ENCODE data around the gene USP21. TPM values are rescaled to one million over a fixed set of nuclear protein-coding genes. Genes with fewer than 3 reads are reported as not detected.

Gene USP21
- total and polyA plus RNA-seq, 9 of the 15 experiments (the other 6 are each of a cell fraction or from before 2014, with no cell fraction given): 4.9 to 52.4 (median 21.6) TPM

GRCh38 chr1:161159087-161159912 lies at the start of gene USP21 (continued):
- TF ChIP-seq HOMEZ (CRISPR knock-in tag; IDR thresholded peaks at IDR 0.05) (no peak), NFE2 (IDR thresholded peaks at IDR 0.05; ENCODE audit: low read depth) (no peak), DMBX1 (CRISPR knock-in tag; IDR thresholded peaks at IDR 0.05; ENCODE audit: borderline replicate concordance) (no peak), ZNF668 (CRISPR knock-in tag; IDR thresholded peaks at IDR 0.05) (no peak), PML (IDR thresholded peaks at IDR 0.05; ENCODE audit: low read length) (peak; percentile 49; the same call in 1 of the 2 replicates), NEUROD1 (IDR thresholded peaks at IDR 0.05; ENCODE audit: borderline replicate concordance, low read depth, low read length, partially characterized antibody) (no peak), CXXC5 (CRISPR knock-in tag; IDR thresholded peaks at IDR 0.05) (peak; percentile 65; the same call in 1 of the 2 replicates), SRSF1 (IDR thresholded peaks at IDR 0.05; ENCODE audit: low read depth, low read length) (no peak), CREM (IDR thresholded peaks at IDR 0.05; ENCODE audit: low read depth) (peak; percentile 35; the same call in 1 of the 2 replicates), RFX5 (IDR thresholded peaks at IDR 0.05; ENCODE audit: low read depth, low read length) (no peak), ZNF146 (CRISPR knock-in tag; IDR thresholded peaks at IDR 0.05; ENCODE audit: unreplicated experiment) (no peak), ELF4 (CRISPR knock-in tag; IDR thresholded peaks at IDR 0.05) (no peak), ZNF780A (CRISPR knock-in tag; IDR thresholded peaks at IDR 0.05) (no peak), ZBTB43 (CRISPR knock-in tag; IDR thresholded peaks at IDR 0.05) (peak; percentile 83; the same call in 1 of the 2 replicates), SMARCB1 (IDR thresholded peaks at IDR 0.05; ENCODE audit: insufficient read length, low read depth) (no peak), XRCC4 (IDR thresholded peaks at IDR 0.05; ENCODE audit: extremely low read depth, insufficient read depth, insufficient read length) (no peak), SIN3A (IDR thresholded peaks at IDR 0.05; ENCODE audit: borderline replicate concordance in 2 of 2, control insufficient read depth in 1 of 2, low read depth in 2 of 2, low read length in 2 of 2) (peak in 1 of 2 experiments; percentile 51; a peak in 2 of 4 replicates), LARP7 (IDR thresholded peaks at IDR 0.05) (0 out of 2 replicates have a peak, but pooled peaks have one; percentile 21), ZNF280B (CRISPR knock-in tag; IDR thresholded peaks at IDR 0.05) (no peak), MYC (IDR thresholded peaks at IDR 0.05; ENCODE audit: low read depth, low read length) (peak; percentile 38; the same call in 1 of the 2 replicates), MYC (CRISPR knock-in tag; IDR thresholded peaks at IDR 0.05; ENCODE audit: borderline replicate concordance, low read depth) (no peak), SMAD2 (IDR thresholded peaks at IDR 0.05; ENCODE audit: low read depth, low read length) (no peak), TGIF2 (CRISPR knock-in tag; IDR thresholded peaks at IDR 0.05) (no peak), PHF20 (IDR thresholded peaks at IDR 0.05; ENCODE audit: partially characterized antibody) (no peak), KDM1A (IDR thresholded peaks at IDR 0.05) (no peak), MCM3 (IDR thresholded peaks at IDR 0.05) (no peak)
